ENCODE data around the gene PRRX2. TPM values are rescaled to one million over a fixed set of nuclear protein-coding genes. Genes with fewer than 3 reads are reported as not detected.
A peak's percentile ranks its signal among the peaks of the same experiment; 100 is the strongest.

Gene PRRX2
- total and polyA plus RNA-seq, 2 experiments from 2014 or later: 5.8 to 8.3 TPM

DNA sequence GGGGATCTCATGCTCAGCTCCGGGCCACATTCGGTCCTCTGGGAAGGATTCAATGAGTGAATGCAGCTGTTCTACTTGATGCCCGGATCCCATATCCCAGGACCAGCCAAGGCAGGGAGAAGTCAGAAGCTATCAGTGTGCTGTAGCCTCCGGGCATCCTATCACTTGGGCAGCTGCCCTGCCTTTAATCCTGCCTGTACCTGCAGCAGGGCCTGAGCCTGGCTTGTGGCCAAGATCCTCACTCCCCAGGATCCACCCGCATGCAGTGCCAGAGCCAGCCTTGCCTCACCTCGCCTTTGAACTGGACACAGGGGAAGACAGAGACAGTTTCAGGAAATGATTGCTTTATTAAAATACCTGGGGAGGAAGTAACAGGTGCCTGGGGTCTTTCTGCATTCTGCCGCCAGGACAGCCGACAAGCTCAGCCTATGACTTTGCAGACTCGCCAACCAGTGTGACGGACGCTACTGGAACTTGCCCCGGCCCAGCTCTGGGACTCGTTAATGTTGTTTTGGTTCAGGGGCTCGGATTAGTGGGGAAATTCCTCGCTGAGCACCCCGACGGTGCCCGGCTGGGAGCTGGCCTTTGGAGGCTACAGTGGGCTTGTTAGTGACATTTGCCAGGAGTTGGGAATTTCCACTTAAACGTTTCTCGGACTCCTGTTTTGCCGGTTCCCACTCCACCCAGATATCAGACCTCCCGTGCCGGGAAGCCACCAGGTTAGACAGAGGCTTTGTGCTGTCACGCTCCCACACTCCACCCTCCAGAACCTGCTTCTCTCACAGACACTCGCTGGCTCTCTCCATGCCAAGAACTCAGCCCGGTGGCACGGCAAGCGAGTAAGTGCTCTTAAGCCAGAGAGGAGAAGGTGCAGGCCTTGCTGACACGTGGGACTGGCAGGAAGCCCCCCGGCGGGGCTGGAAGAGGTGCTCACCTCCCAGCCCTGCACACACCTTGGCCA is 86.7 kb downstream of the PRRX2 start:
- no peaks in the 10 kb centered on the region for H3K79me2 ChIP-seq (replicated peaks; ENCODE audit: insufficient read depth)
- H3K4me1 Mint-ChIP-seq: peaks cover 17% of the 10 kb centered on the region
- peaks cover 9% of the 10 kb centered on the region for H3K4me1 ChIP-seq (ENCODE audit: insufficient read depth)
- H3K27ac ChIP-seq (ENCODE audit: low read depth): no peak overlapping the region
- H3K9me3 Mint-ChIP-seq: no peaks in the 10 kb centered on the region
- ATAC-seq: peak; percentile 9; the same call in 2 of the 3 replicates
- H3K27me3 ChIP-seq (ENCODE audit: insufficient read depth): no peaks in the 10 kb centered on the region
- H3K9me2 ChIP-seq (ENCODE audit: insufficient read depth): no peaks in the 10 kb centered on the region
- no peak overlapping the region for H3K27ac Mint-ChIP-seq
- H3K36me3 ChIP-seq (ENCODE audit: insufficient read depth): no peaks in the 10 kb centered on the region
- no peak for DNase-seq (ENCODE audit: low spot score)
- peak overlapping the region; percentile 26; the same call in 1 of the 2 replicates for H3K4me3 ChIP-seq
- H3F3A ChIP-seq (replicated peaks; ENCODE audit: low read depth): 0 out of 2 replicates have a peak, but pooled peaks cover 4% of the 10 kb centered on the region
- peak overlapping the region; percentile 51; the same call in 1 of the 2 replicates for H3K4me2 ChIP-seq
- H4K20me1 ChIP-seq (replicated peaks; ENCODE audit: insufficient read depth): no peaks in the 10 kb centered on the region
- no peak for TF ChIP-seq EZH2phosphoT487 (IDR thresholded peaks at IDR 0.05; ENCODE audit: unreplicated experiment)
- no peaks in the 10 kb centered on the region for H3K36me3 Mint-ChIP-seq (ENCODE audit: low read depth)
- peak overlapping the region; percentile 52; the same call in 2 of the 3 replicates for H3K4me3 Mint-ChIP-seq
- H3K27me3 Mint-ChIP-seq (ENCODE audit: insufficient read depth, low read depth, poor library complexity): peaks cover 9% of the 10 kb centered on the region
- H2AFZ ChIP-seq: peak overlapping the region; percentile 95

DNA sequence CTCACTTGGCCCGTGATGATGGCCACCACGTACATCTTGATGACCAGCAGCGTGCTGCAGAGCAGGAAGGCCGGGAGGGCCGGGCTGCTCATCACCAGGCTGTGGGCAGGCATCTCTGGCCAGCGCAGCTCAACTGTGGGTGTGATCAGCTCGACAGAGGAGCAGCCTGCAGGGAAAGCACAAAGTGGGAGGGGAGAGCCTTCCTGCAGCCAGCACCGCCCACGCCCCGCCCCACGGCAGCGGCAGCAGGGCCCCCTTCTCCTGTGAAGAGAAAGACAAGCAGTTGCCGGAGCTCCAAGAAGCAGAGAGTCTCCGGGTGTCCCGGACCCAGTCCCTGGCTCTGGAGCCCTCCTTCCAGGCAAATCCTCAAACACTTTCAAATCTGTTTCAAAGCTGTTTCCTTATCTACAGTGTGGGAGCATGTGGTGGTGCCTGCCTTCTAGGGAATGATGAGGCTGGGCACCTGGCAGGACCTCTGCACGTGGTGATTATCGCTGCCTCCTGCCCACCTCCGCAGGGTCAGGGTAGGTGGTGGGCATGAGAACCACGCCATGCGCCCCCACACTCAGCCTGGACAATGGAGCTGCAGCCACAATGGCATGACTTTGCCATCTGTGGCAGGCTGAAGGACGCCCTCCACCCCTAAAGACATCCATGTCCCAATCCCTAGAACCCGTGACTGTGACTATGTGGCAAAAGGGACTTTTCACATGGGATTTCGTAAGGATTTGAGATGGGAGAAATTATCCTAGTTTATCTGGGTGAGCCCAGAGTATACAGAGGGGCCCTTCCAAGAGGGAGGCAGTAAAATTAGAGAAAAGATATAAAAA is 87.7 kb downstream of the PRRX2 start, which contains the start of gene PTGES:
TSS of gene PTGES (minus strand) at position 143 of the 830 bp plus-strand sequence. CDS start at position 113, 30 bp downstream.
- Histone ChIP-seq H3K4me1 (ENCODE audit: insufficient read depth) (peaks cover 9% of the 10 kb centered on the region), H3K79me2 (replicated peaks; ENCODE audit: insufficient read depth) (no peaks in the 10 kb centered on the region), H3K36me3 (ENCODE audit: insufficient read depth) (no peaks in the 10 kb centered on the region), H2AFZ (peak within 1 kb of the TSS; percentile 95), H3K27me3 (ENCODE audit: insufficient read depth) (no peaks in the 10 kb centered on the region), H3K4me2 (peak within 1 kb of the TSS; percentile 51; the same call in 1 of the 2 replicates), H3K27ac (ENCODE audit: low read depth) (no peak within 1 kb of the TSS), H3F3A (replicated peaks; ENCODE audit: low read depth) (0 out of 2 replicates have a peak, but pooled peaks cover 4% of the 10 kb centered on the region), H3K4me3 (peak within 1 kb of the TSS; percentile 26; the same call in 1 of the 2 replicates), H3K9me2 (ENCODE audit: insufficient read depth) (no peaks in the 10 kb centered on the region), H4K20me1 (replicated peaks; ENCODE audit: insufficient read depth) (no peaks in the 10 kb centered on the region)
- peaks cover 9% of the 10 kb centered on the region for H3K27me3 Mint-ChIP-seq (ENCODE audit: insufficient read depth, low read depth, poor library complexity)
- H3K4me3 Mint-ChIP-seq: peak within 1 kb of the TSS; percentile 52; the same call in 2 of the 3 replicates
- H3K9me3 Mint-ChIP-seq: no peaks in the 10 kb centered on the region
- no peaks in the 10 kb centered on the region for H3K36me3 Mint-ChIP-seq (ENCODE audit: low read depth)
- ATAC-seq (peak; percentile 93), DNase-seq (ENCODE audit: low spot score) (peak; percentile 61)
- H3K4me1 Mint-ChIP-seq: peaks cover 17% of the 10 kb centered on the region
- H3K27ac Mint-ChIP-seq: no peak within 1 kb of the TSS
- TF ChIP-seq JUNB (IDR thresholded peaks at IDR 0.05; ENCODE audit: unreplicated experiment) (no peak), EZH2 (IDR thresholded peaks at IDR 0.05; ENCODE audit: low read depth, unreplicated experiment) (no peak), POLR2AphosphoS5 (IDR thresholded peaks at IDR 0.05; ENCODE audit: low read depth) (no peak), ZNF114 (CRISPR knock-in tag; IDR thresholded peaks at IDR 0.05) (no peak), STAT1 (IDR thresholded peaks at IDR 0.05; ENCODE audit: unreplicated experiment) (no peak), EZH2phosphoT487 (IDR thresholded peaks at IDR 0.05; ENCODE audit: unreplicated experiment) (no peak), ZNF331 (CRISPR knock-in tag; IDR thresholded peaks at IDR 0.05; ENCODE audit: low read depth) (no peak)
- TF ChIP-seq, protein P1, sequence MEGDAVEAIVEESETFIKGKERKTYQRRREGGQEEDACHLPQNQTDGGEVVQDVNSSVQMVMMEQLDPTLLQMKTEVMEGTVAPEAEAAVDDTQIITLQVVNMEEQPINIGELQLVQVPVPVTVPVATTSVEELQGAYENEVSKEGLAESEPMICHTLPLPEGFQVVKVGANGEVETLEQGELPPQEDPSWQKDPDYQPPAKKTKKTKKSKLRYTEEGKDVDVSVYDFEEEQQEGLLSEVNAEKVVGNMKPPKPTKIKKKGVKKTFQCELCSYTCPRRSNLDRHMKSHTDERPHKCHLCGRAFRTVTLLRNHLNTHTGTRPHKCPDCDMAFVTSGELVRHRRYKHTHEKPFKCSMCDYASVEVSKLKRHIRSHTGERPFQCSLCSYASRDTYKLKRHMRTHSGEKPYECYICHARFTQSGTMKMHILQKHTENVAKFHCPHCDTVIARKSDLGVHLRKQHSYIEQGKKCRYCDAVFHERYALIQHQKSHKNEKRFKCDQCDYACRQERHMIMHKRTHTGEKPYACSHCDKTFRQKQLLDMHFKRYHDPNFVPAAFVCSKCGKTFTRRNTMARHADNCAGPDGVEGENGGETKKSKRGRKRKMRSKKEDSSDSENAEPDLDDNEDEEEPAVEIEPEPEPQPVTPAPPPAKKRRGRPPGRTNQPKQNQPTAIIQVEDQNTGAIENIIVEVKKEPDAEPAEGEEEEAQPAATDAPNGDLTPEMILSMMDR (conservative IDR thresholded peaks at IDR 0.05; ENCODE audit: low read depth in 2 of 2): no peak
- TF ChIP-seq, protein P2, sequence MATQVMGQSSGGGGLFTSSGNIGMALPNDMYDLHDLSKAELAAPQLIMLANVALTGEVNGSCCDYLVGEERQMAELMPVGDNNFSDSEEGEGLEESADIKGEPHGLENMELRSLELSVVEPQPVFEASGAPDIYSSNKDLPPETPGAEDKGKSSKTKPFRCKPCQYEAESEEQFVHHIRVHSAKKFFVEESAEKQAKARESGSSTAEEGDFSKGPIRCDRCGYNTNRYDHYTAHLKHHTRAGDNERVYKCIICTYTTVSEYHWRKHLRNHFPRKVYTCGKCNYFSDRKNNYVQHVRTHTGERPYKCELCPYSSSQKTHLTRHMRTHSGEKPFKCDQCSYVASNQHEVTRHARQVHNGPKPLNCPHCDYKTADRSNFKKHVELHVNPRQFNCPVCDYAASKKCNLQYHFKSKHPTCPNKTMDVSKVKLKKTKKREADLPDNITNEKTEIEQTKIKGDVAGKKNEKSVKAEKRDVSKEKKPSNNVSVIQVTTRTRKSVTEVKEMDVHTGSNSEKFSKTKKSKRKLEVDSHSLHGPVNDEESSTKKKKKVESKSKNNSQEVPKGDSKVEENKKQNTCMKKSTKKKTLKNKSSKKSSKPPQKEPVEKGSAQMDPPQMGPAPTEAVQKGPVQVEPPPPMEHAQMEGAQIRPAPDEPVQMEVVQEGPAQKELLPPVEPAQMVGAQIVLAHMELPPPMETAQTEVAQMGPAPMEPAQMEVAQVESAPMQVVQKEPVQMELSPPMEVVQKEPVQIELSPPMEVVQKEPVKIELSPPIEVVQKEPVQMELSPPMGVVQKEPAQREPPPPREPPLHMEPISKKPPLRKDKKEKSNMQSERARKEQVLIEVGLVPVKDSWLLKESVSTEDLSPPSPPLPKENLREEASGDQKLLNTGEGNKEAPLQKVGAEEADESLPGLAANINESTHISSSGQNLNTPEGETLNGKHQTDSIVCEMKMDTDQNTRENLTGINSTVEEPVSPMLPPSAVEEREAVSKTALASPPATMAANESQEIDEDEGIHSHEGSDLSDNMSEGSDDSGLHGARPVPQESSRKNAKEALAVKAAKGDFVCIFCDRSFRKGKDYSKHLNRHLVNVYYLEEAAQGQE (IDR thresholded peaks at IDR 0.05; ENCODE audit: unreplicated experiment): no peak
- TF ChIP-seq, protein P3, sequence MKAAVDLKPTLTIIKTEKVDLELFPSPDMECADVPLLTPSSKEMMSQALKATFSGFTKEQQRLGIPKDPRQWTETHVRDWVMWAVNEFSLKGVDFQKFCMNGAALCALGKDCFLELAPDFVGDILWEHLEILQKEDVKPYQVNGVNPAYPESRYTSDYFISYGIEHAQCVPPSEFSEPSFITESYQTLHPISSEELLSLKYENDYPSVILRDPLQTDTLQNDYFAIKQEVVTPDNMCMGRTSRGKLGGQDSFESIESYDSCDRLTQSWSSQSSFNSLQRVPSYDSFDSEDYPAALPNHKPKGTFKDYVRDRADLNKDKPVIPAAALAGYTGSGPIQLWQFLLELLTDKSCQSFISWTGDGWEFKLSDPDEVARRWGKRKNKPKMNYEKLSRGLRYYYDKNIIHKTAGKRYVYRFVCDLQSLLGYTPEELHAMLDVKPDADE (IDR thresholded peaks at IDR 0.05): no peak

Measured in GM23338 (cell line).